Measurements from ENCODE around the gene LONRF3.

DNA sequence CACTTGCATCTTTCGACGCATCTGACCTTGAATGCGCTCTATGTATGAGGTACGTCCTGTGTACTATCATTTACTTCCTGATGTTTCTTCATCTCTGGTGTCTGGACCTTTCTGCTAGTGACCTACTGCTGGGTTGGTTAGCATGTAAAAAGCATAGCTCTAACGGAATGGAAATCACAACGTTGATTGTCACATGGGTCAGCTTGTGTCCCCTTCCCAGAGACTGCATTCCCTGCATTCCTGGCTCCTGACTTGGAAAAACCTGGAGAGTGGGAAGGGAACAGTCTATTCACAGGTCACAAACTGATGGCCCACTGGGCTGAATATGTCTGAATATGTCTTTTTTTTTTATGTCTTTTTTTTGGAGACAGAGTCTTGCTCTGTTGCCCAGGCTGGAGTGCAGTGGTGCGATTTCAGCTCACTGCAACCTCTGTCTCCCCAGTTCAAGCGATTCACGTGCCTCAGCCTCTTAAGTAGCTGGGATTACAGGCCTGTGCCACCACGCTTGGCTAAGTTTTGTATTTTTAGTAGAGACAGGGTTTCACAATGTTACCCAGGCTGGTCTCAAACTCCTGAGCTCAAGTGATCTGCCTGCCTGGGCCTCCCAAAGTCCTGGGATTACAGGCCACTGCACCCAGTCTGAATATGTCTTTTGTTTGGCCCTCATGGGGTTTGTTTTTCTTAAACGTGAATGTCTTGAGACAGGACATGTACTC, 16.3 kb downstream of the LONRF3 start:
- TF ChIP-seq, protein P1, sequence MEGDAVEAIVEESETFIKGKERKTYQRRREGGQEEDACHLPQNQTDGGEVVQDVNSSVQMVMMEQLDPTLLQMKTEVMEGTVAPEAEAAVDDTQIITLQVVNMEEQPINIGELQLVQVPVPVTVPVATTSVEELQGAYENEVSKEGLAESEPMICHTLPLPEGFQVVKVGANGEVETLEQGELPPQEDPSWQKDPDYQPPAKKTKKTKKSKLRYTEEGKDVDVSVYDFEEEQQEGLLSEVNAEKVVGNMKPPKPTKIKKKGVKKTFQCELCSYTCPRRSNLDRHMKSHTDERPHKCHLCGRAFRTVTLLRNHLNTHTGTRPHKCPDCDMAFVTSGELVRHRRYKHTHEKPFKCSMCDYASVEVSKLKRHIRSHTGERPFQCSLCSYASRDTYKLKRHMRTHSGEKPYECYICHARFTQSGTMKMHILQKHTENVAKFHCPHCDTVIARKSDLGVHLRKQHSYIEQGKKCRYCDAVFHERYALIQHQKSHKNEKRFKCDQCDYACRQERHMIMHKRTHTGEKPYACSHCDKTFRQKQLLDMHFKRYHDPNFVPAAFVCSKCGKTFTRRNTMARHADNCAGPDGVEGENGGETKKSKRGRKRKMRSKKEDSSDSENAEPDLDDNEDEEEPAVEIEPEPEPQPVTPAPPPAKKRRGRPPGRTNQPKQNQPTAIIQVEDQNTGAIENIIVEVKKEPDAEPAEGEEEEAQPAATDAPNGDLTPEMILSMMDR (conservative IDR thresholded peaks at IDR 0.05 in 1 of 2, IDR thresholded peaks at IDR 0.05 in 1 of 2; ENCODE audit: low read depth in 1 of 2, low read length in 2 of 2) = no peak
- no peak for TF ChIP-seq EZH2 (IDR thresholded peaks at IDR 0.05; ENCODE audit: low read length, missing control alignments)
